Keratinocyte (primary cell): ENCODE measurements around the gene FGD4.

ENCODE experiments used
- CTCF ChIP-seq, 3 experiments: IDR thresholded peaks in 1 of 3; conservative IDR thresholded peaks in 1 of 3; optimal IDR thresholded peaks in 1 of 3; 2 replicates in 2 of 3; 3 replicates in 1 of 3; pipeline versions ENCODE3 to v1.5.1; 2011; ENCODE audit warnings: low read length in 3 of 3, mild to moderate bottlenecking in 3 of 3, moderate library complexity in 2 of 3, control low read depth in 1 of 3, inconsistent platforms in 1 of 3; ENCODE audit not compliant: insufficient read depth in 2 of 3; ENCODE audit errors: extremely low read depth in 1 of 3
- EZH2 ChIP-seq: IDR thresholded peaks from one replicate; pipeline ENCODE4 v1.6.1; 2012; ENCODE audit warnings: inconsistent platforms, mild to moderate bottlenecking, low read length, moderate library complexity

GRCh38 chr12:32542428-32543229 lies 143.3 kb downstream of the FGD4 start:
- TF ChIP-seq CTCF (optimal IDR thresholded peaks at IDR 0.05 in 1 of 3, IDR thresholded peaks at IDR 0.05 in 1 of 3, conservative IDR thresholded peaks at IDR 0.05 in 1 of 3; ENCODE audit: extremely low read depth in 1 of 3, insufficient read depth in 2 of 3, low read length in 3 of 3) (no peak), EZH2 (no peak)
